ENCODE results near the gene SVOP. TPM values are rescaled to one million over a fixed set of nuclear protein-coding genes. Genes with fewer than 3 reads are reported as not detected.

SVOP gene
- total RNA-seq, 2 donors from 2014 or later: not detected

DNA sequence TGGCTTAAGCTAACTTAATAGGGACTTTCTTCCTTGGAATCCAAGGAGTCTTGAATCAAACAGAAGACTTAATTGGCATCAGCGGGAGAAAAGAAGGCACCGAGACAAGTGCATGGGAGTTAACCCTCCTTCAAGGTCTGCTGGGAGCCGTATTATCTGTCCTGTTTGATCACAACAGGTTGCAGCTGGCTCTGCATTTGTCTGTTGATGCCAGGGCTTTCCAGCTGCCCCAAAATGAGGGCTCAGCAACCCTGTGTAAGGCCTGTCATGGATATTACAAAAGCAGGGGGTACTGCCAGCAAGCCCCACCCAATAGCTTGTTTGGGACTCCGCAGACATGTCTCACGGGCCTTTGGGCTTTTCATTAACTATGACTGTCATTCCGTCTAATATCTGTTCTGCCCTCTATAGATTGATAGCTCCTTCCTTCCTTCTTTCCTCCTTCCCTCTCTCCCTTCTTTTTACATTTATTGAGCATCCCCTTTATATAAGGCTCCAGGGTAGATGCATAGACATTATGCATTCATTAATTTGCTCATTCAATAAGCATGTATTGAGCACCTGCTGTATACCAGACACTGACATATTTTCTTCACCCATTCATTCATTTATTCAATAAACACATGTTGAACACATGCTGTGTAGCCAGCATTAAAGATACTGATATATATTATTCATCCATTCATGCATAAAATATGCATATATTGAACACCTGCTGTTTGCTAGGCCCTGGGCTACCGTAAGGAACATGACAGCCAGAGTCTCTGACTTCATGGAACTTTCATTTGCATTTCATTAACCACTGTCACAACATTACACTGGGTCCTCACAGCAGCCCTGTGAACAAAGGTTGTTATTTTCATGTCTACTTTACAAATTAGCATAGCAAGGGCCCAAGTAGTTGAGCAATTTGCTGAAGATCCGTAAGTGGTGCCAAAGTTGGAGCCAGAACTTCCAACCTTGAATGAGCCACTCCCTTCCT, 56.2 kb downstream of the SVOP start:
- ATAC-seq: no peak

DNA sequence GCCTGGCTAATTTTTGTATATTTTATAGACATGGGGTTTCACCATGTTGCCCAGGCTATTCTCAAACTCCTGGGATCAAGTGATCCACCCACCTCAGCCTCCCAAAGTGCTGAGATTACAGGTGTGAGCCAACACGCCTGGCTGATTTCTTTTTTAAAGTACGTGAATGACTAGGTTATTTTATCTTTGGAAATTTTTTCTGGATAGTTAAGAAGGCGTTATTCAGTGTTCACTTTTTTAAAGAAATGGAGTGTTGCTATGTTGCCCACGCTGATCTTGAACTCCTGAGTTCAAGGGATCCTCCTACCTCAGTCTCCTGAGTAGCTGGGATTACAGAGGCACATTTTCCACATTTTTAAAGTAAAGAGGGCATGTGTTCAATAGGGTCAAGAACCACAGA, 58.6 kb downstream of the SVOP start:
- DNase-seq (ENCODE audit: low spot score in 2 of 2) (no peak), ATAC-seq (no peak)
- Mint-ChIP-seq H3K36me3 (no peaks in the 10 kb centered on the region), H3K27ac (peak overlapping the region in 1 of 2 donors; percentile 14), H3K9me3 (no peaks in the 10 kb centered on the region)

More for the DNA sequence above, 56.2 kb downstream of the SVOP start:
- Mint-ChIP-seq H3K36me3 (no peaks in the 10 kb centered on the region), H3K9me3 (no peaks in the 10 kb centered on the region), H3K27ac (no peak overlapping the region)
- DNase-seq (ENCODE audit: low spot score in 2 of 2): no peak

DNA sequence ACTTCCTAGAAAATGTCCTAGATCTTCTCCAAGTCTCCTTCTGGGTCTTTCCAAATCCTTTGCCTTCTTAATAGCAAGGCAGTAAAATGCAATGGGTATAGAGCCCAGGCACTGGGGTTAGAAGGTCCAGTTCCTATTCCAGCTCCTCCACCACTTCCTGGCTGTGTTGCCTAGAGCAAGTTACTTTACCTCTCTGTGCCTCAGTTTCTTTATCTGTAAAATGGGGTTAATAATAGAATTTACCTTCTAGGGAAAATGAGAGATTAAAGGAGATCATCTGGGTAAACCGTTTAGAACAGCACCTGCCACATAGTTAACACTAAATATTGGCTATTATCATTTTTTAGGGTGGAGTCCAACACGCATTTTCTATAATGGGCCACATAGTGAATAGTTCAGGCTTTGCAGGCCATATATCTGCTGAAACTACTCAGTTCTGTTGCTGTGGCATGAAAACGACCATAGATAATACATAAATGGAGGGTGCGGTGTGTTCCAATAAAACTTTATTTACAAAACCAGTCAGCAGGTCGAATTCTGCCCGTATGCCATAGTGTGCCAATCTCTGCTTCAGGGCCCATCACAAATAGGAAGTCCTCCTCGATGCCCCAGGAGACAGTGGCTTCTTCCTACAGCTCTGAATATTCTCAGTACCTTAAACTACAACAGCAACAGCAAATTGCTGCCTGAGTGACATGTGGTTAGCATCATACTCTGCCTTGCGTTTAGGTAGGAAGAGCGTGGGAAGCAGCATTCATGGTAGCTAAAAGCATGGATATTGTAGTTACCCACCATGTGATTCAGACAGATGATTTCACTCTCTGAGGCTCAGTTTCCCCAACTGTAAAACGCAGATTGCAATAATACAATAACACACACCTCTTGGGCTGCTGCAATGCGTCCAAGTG, 60.9 kb downstream of the SVOP start:
- no peaks in the 10 kb centered on the region for H3K36me3 Mint-ChIP-seq
- H3K9me3 Mint-ChIP-seq: no peaks in the 10 kb centered on the region
- H3K27ac Mint-ChIP-seq: no peak overlapping the region
- ATAC-seq (no peak), DNase-seq (ENCODE audit: low spot score in 2 of 2) (no peak)

DNA sequence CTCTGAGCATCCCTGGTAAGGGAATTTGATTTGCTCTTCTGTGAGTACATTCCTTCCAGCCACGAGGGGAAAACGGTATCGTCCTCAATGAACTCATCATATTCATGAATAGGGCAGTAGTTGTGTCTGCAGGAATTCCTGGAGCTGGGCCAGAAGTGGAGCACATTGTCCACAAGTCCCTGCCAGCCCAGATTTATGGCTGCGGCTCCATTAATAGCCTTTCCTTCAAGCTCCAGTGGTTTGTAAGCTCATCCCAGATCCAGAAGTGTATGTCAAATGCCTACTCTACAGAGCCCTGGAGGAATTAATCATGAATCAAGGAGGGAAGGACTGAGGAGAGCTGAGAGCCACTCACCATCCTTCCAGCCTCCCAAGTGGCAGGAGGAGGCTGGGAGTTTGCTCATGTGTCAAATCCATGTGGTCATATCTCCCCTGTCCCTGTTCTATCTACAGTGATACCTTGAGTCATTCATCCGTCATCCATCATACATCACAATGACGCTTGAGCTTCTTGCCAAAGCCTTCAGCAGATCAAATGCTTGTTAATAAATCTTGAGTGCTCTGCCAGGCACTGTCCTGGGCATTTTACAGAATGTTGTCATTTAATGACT, 65.5 kb downstream of the SVOP start:
- Mint-ChIP-seq H3K9me3 (no peaks in the 10 kb centered on the region), H3K27ac (no peak overlapping the region), H3K36me3 (no peaks in the 10 kb centered on the region)
- no peak for ATAC-seq
- no peak for DNase-seq (ENCODE audit: low spot score in 2 of 2)

DNA sequence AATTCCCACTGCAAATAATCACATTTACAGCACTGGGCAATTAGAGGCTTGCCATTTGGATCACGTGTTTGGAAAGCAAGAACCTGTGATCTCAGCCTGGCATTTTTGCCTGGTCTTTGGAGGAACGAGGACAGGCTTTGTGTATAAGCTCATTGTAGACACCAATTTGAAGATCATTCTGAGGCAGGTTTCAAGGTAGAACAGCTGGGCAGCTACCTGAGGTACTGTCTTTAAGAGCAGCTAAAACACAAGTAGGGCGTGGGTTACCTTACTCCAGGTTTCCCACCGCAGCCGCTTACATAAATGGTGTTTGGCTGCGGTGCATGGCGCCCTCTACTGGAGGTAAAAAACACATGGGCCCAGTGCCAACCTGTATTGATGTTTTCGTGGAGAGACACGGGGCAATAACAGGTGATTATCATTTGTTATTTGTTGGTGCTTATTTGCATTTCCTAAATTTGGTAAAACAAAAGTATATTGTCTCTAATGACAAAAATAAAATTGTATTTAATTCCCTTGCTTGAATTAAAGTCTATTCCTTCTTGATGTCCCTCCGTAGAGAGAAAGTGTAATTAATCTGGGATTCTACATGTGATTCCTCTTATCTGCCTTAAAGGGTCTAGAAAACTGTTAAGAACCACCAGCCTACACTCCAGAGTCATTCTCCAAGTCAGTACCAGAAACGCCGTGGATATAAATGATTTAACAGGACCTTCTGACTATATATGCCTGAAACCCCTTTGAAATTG, 69.7 kb downstream of the SVOP start:
- peak; percentile 64 to 73 for DNase-seq (ENCODE audit: low spot score in 2 of 2)
- peaks cover 0 to 7% of the 10 kb centered on the region in 2 donors for H3K36me3 Mint-ChIP-seq
- ATAC-seq: peak; percentile 88 to 89
- peaks cover 7% of the 10 kb centered on the region in 2 donors for H3K9me3 Mint-ChIP-seq
- H3K27ac Mint-ChIP-seq: no peak overlapping the region

DNA sequence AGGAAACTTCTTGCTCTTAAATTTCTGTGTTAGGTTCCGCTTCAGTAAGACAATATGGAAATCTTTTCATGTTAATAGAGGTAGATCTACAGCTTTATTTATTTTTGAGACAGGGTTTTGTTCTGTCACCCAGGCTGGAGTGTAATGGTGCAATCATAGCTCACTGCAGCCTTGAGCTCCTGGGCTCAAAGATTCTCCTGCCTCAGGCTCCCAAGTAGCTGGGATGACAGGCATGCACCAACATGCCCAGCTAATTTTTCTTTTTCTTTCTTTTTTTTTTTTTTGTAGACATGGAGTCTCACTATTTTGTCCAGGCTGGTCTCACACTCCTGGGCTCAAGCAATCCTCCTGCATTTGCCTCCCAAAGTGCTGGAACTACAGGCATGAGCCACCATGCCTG, 70.9 kb downstream of the SVOP start:
- ATAC-seq (no peak), DNase-seq (ENCODE audit: low spot score in 2 of 2) (no peak)
- peaks cover 0 to 7% of the 10 kb centered on the region in 2 donors for H3K36me3 Mint-ChIP-seq
- H3K27ac Mint-ChIP-seq: no peak overlapping the region
- peaks cover 7% of the 10 kb centered on the region in 2 donors for H3K9me3 Mint-ChIP-seq

DNA sequence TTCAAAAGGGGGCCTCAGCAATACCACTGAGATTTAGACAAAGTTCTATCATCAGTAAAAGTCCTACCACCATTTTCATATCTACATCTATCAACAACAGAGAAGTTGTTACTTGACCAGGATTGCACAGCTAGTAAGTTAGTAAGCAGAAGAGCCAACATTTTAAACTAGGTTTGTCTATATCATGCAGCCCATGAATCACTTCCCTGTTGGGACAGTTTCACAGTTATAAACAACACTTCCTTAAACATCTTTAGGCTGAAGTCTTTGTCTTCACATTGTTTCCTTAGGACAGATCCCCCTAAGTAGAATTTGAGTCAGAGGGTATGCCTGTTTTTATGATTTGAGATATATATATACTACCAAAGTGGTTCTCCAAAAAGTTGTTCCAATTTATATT, 72.5 kb downstream of the SVOP start:
- ATAC-seq (no peak), DNase-seq (ENCODE audit: low spot score in 2 of 2) (no peak)
- no peak overlapping the region for H3K27ac Mint-ChIP-seq
- H3K9me3 Mint-ChIP-seq: peaks cover 7% of the 10 kb centered on the region in 2 donors
- peaks cover 0 to 7% of the 10 kb centered on the region in 2 donors for H3K36me3 Mint-ChIP-seq

DNA sequence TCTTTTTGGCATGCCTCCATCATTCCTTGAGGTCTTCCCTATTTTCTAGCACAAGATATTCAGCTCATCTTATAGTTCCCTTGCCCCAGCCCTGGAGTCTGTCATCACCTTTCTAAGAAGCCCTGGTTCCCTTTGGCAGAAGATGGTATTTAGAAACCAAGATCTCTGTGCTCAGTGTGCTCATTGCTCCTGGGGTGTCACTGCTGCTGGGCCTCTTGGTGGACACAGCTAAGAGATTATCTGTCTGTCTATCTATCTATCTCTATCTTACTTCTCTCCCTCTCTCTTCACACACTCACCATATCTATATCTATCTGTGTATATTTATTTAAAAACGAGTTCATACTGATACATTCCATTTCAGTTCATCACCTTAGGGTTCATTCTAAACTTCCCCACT, 73.8 kb downstream of the SVOP start:
- no peak overlapping the region for H3K27ac Mint-ChIP-seq
- no peak for ATAC-seq

DNA sequence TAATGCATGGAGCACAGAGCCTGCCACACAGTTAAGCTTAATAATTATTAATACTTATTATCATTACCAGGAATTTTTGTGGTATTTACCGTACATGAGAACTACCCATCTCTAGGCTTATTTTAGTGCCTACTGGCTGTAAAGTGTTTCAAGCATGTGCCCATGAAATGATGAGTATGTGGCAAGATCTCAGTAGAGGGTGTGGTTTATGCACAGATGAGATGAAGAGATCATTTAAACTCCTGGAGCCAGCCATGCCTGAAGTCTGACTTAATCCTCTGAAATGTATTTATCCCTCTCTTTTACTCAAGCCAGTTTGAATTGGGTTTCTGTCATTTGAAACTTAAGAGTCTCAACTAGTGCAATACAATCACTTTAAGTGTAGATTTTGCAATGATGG, 80.7 kb downstream of the SVOP start:
- DNase-seq (ENCODE audit: low spot score in 2 of 2) (no peak), ATAC-seq (no peak)
- Mint-ChIP-seq H3K36me3 (no peaks in the 10 kb centered on the region), H3K9me3 (no peaks in the 10 kb centered on the region), H3K27ac (no peak overlapping the region)

More for the DNA sequence above, 73.8 kb downstream of the SVOP start:
- H3K9me3 Mint-ChIP-seq: peaks cover 7% of the 10 kb centered on the region in 2 donors
- DNase-seq (ENCODE audit: low spot score in 2 of 2): no peak
- H3K36me3 Mint-ChIP-seq: peaks cover 0 to 7% of the 10 kb centered on the region in 2 donors

DNA sequence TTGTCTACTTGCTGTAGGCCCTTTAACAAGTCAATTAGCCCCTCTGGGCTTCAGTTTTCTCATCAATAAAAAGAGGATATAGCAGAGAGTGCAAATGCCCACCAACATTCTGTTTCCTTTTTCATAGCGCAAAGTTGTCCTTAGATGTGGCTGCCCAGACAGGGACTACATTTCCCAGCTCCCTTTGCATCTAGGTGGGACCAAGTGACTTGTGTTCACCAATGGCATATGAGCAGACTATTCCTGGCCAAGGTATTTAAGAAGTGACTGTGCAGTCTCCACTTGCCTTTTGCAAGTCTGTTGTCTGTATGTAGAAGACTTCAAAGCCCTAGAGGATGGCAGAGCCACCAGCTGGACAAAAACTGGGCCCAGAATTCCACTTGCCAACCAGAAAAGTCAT, 81.3 kb downstream of the SVOP start:
- Mint-ChIP-seq H3K27ac (no peak overlapping the region), H3K36me3 (no peaks in the 10 kb centered on the region), H3K9me3 (no peaks in the 10 kb centered on the region)
- peak; percentile 50 to 95 for ATAC-seq
- DNase-seq (ENCODE audit: low spot score in 2 of 2): peak in 1 of 2 donors; percentile 4

DNA sequence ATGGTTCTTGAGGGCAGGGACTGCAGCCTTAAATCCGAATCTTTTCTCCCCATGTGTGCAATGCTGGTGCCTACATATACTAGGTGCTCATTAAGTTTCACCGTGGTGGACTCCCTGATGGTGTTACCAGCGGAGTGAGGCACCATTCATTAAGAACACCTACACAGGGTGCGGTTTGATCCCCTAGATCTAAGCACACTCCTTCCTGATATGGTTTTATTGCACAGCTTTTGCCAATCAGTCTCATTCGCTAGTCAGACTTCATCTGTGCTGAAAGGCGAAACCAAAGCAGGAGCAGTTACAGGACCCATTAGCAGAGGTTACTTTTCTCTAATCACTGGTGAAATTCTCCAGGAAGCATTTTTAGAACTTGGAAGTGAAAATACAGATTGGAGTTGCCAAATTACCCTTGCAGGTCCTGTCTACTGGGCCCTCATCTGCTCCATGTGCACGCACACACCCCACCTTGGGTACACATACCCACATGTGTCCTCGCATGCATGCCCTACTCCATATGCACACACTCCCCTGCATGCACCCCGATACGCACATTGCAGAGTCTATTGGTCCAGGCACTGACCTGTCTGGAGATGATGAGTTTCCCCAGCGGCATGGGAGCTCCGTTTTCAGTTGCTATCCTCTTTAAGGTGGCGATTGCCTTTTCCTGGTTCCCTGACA, 82.5 kb downstream of the SVOP start:
- Mint-ChIP-seq H3K27ac (no peak overlapping the region), H3K36me3 (no peaks in the 10 kb centered on the region), H3K9me3 (no peaks in the 10 kb centered on the region)
- ATAC-seq (no peak), DNase-seq (ENCODE audit: low spot score in 2 of 2) (no peak)

DNA sequence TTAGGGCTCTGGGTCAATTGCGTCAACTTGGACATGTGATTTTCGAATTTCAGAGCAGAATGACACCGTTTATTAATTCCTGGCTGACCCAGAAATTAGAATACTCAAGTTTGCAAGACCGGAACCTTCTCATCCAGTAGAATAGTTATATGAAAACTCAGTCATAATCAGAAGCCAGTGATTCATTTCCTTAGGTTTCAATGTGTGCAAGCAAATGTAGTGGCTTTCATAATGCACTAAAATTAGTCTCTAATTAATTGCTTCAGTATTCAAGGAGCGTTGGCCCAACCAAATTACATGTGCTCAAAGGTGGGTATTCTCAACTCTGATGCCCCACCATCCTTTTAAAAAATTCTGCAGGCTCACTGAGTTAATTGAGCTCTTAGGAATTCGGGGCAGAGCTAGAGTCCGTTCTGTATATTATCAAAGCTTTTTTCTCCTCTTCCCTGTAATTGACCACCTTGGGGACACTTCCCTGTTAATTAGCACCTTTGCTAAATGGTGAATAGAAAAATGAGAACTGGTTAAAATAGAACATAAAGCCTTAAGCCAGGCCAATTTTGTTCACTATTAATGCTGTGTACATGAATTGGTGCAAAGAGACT, 85.6 kb downstream of the SVOP start:
- DNase-seq (ENCODE audit: low spot score in 2 of 2): no peak
- ATAC-seq: peak in 1 of 2 donors; percentile 43
- Mint-ChIP-seq H3K9me3 (no peaks in the 10 kb centered on the region), H3K36me3 (no peaks in the 10 kb centered on the region), H3K27ac (no peak overlapping the region)

DNA sequence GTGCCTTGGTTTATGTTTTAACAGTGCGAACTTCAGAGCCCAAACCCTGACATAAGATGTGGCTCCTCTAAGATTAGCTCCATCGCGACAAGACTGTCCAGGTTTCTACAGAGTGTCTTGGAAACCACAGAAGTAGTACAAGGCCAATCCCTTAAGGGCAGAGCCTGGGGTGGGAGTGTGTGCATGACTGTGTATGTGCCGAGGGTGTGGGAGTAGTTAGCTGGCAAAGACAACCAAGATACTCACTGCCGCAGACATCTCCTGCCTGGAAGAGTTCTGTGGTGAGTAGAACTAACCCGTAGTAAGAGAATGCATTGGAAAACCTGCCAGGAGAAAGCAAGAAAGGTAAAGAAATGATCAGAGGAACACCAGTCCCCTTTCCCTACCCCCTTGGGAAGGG, 86.9 kb downstream of the SVOP start:
- no peaks in the 10 kb centered on the region for H3K36me3 Mint-ChIP-seq
- DNase-seq (ENCODE audit: low spot score in 2 of 2): no peak
- ATAC-seq: no peak
- no peaks in the 10 kb centered on the region for H3K9me3 Mint-ChIP-seq
- H3K27ac Mint-ChIP-seq: no peak overlapping the region

DNA sequence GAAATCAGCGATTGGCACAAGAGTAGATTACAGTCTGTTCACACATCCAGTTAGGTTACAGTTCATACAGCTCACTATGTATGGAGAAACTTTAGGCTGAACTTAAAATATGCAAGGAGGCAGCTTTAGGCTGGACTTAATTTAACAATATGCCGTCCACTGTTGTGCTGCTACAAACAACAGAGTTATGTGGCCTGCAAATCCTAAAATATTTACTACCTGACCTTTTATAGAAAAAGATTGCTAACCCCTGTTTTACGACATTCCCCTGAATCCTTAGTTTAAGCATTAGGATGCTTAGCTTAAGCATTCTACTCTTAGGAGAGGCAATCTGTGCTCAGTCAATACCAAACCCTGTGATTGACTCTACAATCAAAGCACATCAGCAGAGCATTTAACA, 90.1 kb downstream of the SVOP start:
- DNase-seq (ENCODE audit: low spot score in 2 of 2): no peak
- no peak for ATAC-seq
- H3K36me3 Mint-ChIP-seq: no peaks in the 10 kb centered on the region
- H3K9me3 Mint-ChIP-seq: peaks cover 0 to 1% of the 10 kb centered on the region in 2 donors
- no peak overlapping the region for H3K27ac Mint-ChIP-seq

DNA sequence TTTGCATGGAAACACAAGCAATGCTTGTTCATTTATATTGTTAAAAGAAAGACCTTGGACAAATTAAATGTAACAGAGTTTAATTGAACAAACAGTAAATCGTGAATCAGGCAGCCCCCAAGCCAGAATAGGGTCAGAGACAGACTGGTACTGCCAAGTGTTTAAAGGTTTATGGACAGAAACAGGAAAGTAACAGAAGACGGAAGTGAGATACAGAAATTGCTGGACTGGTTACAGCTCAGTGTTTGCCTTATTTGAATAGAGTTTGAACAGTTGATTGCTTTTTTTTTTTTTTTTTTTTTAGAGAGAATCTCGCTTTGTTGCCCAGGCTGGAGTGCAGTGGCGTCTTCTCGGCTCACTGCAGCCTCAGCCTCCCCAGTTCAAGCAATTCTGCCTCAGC, 90.7 kb downstream of the SVOP start:
- Mint-ChIP-seq H3K27ac (no peak overlapping the region), H3K9me3 (peaks cover 6 to 7% of the 10 kb centered on the region in 2 donors), H3K36me3 (no peaks in the 10 kb centered on the region)
- ATAC-seq (no peak), DNase-seq (ENCODE audit: low spot score in 2 of 2) (no peak)

Data from activated naive CD4-positive, alpha-beta T cell treated with anti-CD3 and anti-CD28 coated beads, Interleukin-2, amount 50 U/mL, for 72 hours (primary cell).